ENCODE results near the gene PCA3. TPM values are rescaled to one million over a fixed set of nuclear protein-coding genes. Genes with fewer than 3 reads are reported as not detected.

The PCA3 gene
- polyA plus RNA-seq (2012; rRNA removed): 0.21 TPM in 2 replicates
- polyA plus RNA-seq (2012; cell fraction: cytosol; rRNA removed): 0.18 and 0.22 TPM in 2 replicates
- polyA plus RNA-seq (2012; cell fraction: nucleus; rRNA removed): 0.31 and 0.32 TPM in 2 replicates

DNA sequence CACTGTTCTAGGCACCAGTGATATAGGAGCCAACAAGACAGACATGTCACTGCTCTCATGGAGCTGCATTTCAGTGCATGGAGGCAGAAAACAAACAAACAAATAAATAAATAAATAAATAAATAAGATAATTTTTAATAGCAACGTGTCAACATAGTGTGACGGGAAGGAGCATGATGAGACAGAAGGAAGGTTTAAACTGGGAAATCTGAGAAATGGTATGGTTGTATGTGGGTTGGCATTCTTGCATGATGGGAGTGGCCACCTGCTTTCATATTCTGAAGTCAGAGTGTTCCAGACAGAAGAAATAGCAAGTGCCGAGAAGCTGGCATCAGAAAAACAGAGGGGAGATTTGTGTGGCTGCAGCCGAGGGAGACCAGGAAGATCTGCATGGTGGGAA lies at the start of gene PCA3:
Gene PCA3, plus strand, starts transcription at position 301 of the 400 bp plus-strand sequence.
- Histone ChIP-seq H4K20me1 (ENCODE audit: insufficient read depth) (no peaks in the 10 kb centered on the region), H3K27ac (ENCODE audit: low read depth in 2 of 2, low read length in 1 of 2) (no peak within 1 kb of the TSS), H3K4me1 (ENCODE audit: control insufficient read depth in 1 of 2, insufficient read depth in 2 of 2, low read depth in 1 of 2, low read length in 1 of 2) (no peaks in the 10 kb centered on the region), H3K36me3 (replicated peaks in 1 of 2; ENCODE audit: control insufficient read depth in 1 of 2, insufficient read depth in 2 of 2, low read length in 1 of 2) (no peaks in the 10 kb centered on the region), H3K27me3 (ENCODE audit: insufficient read depth) (peaks cover 38% of the 10 kb centered on the region), H2AFZ (ENCODE audit: low read depth) (no peak within 1 kb of the TSS), H3K9me2 (no peaks in the 10 kb centered on the region), H3F3A (replicated peaks; ENCODE audit: insufficient read depth) (no peaks in the 10 kb centered on the region), H3K4me2 (no peak within 1 kb of the TSS), H3K9me3 (no peaks in the 10 kb centered on the region), H3K9ac (no peak within 1 kb of the TSS), H3K79me2 (ENCODE audit: insufficient read depth) (no peaks in the 10 kb centered on the region), H3K4me3 (ENCODE audit: low read depth in 2 of 2, low read length in 1 of 2) (no peak within 1 kb of the TSS)
- WGBS (ENCODE audit: low lambda C conversion rate): 11% methylated on average over 4 of the region's 4 CpGs
- DNase-seq: no peak
- ChIA-PET CTCF (no interaction called here), POLR2A (no interaction called here)
- TF ChIP-seq JUND (IDR thresholded peaks at IDR 0.05): no peak
- TF ChIP-seq, protein P1, sequence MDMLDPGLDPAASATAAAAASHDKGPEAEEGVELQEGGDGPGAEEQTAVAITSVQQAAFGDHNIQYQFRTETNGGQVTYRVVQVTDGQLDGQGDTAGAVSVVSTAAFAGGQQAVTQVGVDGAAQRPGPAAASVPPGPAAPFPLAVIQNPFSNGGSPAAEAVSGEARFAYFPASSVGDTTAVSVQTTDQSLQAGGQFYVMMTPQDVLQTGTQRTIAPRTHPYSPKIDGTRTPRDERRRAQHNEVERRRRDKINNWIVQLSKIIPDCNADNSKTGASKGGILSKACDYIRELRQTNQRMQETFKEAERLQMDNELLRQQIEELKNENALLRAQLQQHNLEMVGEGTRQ (IDR thresholded peaks at IDR 0.05; ENCODE audit: borderline replicate concordance, low read depth, low read length): no peak
- TF ChIP-seq EZH2phosphoT487 (IDR thresholded peaks at IDR 0.05; ENCODE audit: borderline replicate concordance, low read depth): no peak
- no peak for TF ChIP-seq SIN3A (IDR thresholded peaks at IDR 0.05; ENCODE audit: borderline replicate concordance, low read depth, low read length)
- TF ChIP-seq, protein P2, sequence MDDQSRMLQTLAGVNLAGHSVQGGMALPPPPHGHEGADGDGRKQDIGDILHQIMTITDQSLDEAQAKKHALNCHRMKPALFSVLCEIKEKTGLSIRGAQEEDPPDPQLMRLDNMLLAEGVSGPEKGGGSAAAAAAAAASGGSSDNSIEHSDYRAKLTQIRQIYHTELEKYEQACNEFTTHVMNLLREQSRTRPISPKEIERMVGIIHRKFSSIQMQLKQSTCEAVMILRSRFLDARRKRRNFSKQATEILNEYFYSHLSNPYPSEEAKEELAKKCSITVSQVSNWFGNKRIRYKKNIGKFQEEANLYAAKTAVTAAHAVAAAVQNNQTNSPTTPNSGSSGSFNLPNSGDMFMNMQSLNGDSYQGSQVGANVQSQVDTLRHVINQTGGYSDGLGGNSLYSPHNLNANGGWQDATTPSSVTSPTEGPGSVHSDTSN (IDR thresholded peaks at IDR 0.05): no peak
- TF ChIP-seq TEAD4 (IDR thresholded peaks at IDR 0.05; ENCODE audit: borderline replicate concordance, insufficient read depth): no peak
- no peak for TF ChIP-seq POLR2AphosphoS5 (IDR thresholded peaks at IDR 0.05; ENCODE audit: low read depth, low read length)
- no peak for TF ChIP-seq FOXM1 (IDR thresholded peaks at IDR 0.05; ENCODE audit: low read depth)
- no peak for TF ChIP-seq GABPA (IDR thresholded peaks at IDR 0.05; ENCODE audit: low read depth)
- TF ChIP-seq, protein P3, sequence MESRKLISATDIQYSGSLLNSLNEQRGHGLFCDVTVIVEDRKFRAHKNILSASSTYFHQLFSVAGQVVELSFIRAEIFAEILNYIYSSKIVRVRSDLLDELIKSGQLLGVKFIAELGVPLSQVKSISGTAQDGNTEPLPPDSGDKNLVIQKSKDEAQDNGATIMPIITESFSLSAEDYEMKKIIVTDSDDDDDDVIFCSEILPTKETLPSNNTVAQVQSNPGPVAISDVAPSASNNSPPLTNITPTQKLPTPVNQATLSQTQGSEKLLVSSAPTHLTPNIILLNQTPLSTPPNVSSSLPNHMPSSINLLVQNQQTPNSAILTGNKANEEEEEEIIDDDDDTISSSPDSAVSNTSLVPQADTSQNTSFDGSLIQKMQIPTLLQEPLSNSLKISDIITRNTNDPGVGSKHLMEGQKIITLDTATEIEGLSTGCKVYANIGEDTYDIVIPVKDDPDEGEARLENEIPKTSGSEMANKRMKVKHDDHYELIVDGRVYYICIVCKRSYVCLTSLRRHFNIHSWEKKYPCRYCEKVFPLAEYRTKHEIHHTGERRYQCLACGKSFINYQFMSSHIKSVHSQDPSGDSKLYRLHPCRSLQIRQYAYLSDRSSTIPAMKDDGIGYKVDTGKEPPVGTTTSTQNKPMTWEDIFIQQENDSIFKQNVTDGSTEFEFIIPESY (IDR thresholded peaks at IDR 0.05; ENCODE audit: borderline replicate concordance, low read depth): no peak
- TF ChIP-seq CHD2 (IDR thresholded peaks at IDR 0.05; ENCODE audit: low read length, partially characterized antibody): no peak
- no peak for TF ChIP-seq YY1 (IDR thresholded peaks at IDR 0.05; ENCODE audit: low read depth)
- no peak for TF ChIP-seq NRF1 (IDR thresholded peaks at IDR 0.05; ENCODE audit: low read depth, low read length)
- TF ChIP-seq RAD21 (IDR thresholded peaks at IDR 0.05; ENCODE audit: low read length): no peak
- no peak for TF ChIP-seq ELF1 (IDR thresholded peaks at IDR 0.05)
- no peak for TF ChIP-seq FOXJ3 (CRISPR knock-in tag; IDR thresholded peaks at IDR 0.05)
- no peak for TF ChIP-seq TAF1 (IDR thresholded peaks at IDR 0.05; ENCODE audit: borderline replicate concordance, low read depth, low read length)

All from SK-N-SH (cell line).